Astrocyte of the cerebellum (primary cell): ENCODE measurements around the gene METRNL.

Experiments used
- DNase-seq: peaks from one replicate; pipeline ENCODE4 v3.0.0-alpha.2; 2011; ENCODE audit warnings: low read depth
- H3K4me3 ChIP-seq: 2 replicates; pipeline ENCODE4 v1.5.1; 2011; ENCODE audit warnings: mild to moderate bottlenecking, low read depth, low read length, moderate library complexity
- in situ Hi-C: cut with HindIII; loops from 2 replicates; pipeline ENCODE4 v1.10.0; 2017; ENCODE audit warnings: low sequenced_read_pairs
- TF ChIP-seq, protein P1 (sequence below): IDR thresholded peaks from 2 replicates; pipeline ENCODE4 v1.5.1; 2012; ENCODE audit warnings: low read length, low read depth, moderate library complexity, mild to moderate bottlenecking; ENCODE audit errors: missing control alignments

Gene METRNL

GRCh38 chr17:83068641-83069570 is 10.5 kb upstream of the METRNL start:
- H3K4me3 ChIP-seq, result no peak overlapping the region
- TF ChIP-seq, protein P1, sequence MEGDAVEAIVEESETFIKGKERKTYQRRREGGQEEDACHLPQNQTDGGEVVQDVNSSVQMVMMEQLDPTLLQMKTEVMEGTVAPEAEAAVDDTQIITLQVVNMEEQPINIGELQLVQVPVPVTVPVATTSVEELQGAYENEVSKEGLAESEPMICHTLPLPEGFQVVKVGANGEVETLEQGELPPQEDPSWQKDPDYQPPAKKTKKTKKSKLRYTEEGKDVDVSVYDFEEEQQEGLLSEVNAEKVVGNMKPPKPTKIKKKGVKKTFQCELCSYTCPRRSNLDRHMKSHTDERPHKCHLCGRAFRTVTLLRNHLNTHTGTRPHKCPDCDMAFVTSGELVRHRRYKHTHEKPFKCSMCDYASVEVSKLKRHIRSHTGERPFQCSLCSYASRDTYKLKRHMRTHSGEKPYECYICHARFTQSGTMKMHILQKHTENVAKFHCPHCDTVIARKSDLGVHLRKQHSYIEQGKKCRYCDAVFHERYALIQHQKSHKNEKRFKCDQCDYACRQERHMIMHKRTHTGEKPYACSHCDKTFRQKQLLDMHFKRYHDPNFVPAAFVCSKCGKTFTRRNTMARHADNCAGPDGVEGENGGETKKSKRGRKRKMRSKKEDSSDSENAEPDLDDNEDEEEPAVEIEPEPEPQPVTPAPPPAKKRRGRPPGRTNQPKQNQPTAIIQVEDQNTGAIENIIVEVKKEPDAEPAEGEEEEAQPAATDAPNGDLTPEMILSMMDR, result no peak
- in situ Hi-C loops, result no loop called here
- no peak for DNase-seq

- H3K4me3 ChIP-seq, result no peak overlapping the region
- DNase-seq, result no peak
- TF ChIP-seq, protein P1, result no peak
- in situ Hi-C loops, result no loop called here
Measured at GRCh38 chr17:83069571-83069906, 9.9 kb upstream of the METRNL start.

- DNase-seq, result no peak
- TF ChIP-seq, protein P1, result no peak
- in situ Hi-C loops, result no loop called here
- H3K4me3 ChIP-seq, result no peak overlapping the region
Measured at GRCh38 chr17:83069931-83070742, 9.3 kb upstream of the METRNL start.

- in situ Hi-C loops, result no loop called here
- no peak for DNase-seq
- no peak overlapping the region for H3K4me3 ChIP-seq
- TF ChIP-seq, protein P1, result no peak
Measured at GRCh38 chr17:83070800-83071341, 8.5 kb upstream of the METRNL start.

GRCh38 chr17:83071365-83071764 is 8.0 kb upstream of the METRNL start:
- H3K4me3 ChIP-seq, result no peak overlapping the region
- DNase-seq, result no peak
- TF ChIP-seq, protein P1, result no peak
- in situ Hi-C loops, result no loop called here

DNA sequence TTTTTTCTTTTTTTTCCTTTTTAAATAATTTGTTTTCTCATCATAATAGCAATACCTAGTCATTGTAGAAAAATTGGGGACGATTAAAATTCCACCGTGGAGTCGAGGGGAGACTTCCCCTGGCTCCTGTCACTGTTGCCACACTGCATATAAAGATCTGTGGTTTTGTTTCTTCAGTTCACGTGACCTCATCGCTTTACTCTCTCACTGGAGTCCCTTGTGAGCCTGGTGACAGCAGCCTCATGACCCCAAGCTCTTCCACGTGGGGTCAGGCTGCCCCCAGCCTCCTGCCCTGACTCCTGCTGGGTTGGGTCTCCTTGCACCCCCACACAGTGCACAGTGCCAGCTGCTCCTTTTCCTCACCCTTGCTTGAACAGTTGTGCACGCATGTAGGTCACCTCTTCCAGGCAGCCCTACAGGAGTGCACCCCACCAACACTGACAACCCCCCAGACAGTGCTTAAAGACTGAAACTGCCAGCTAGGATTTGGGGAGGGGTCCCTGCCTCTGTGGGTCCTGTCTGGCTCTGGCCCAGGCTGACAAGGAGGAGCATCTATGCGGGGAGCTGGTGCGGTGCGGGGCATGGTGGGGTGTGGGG is 7.3 kb upstream of the METRNL start:
- TF ChIP-seq, protein P1, result no peak
- no peak for DNase-seq
- H3K4me3 ChIP-seq, result no peak overlapping the region
- in situ Hi-C loops, result no loop called here
